Skin epidermis (tissue), 12 donors: ENCODE data around the gene PYY.
"Not testable (repeated sequence)": the region's sequence is repeated elsewhere in the genome, so short reads cannot be mapped to it uniquely, and the experiment has no call there.

Experiments used
- H3K27ac ChIP-seq, 21 experiments: fragments of 200-600 bp; sonication (generic) in 11 of 21; one replicate each; pipeline ENCODE4 v1.5.0; 2020; ENCODE audit warnings: mild to moderate bottlenecking in 3 of 21, inconsistent platforms in 2 of 21, moderate library complexity in 2 of 21
- H3K4me3 ChIP-seq, 7 experiments: fragments of 200-600 bp; sonication (generic) in 2 of 7; one replicate each; pipeline ENCODE4 v1.5.0; 2020; ENCODE audit warnings: inconsistent platforms in 2 of 7, mild to moderate bottlenecking in 2 of 7, moderate library complexity in 1 of 7

PYY gene

DNA sequence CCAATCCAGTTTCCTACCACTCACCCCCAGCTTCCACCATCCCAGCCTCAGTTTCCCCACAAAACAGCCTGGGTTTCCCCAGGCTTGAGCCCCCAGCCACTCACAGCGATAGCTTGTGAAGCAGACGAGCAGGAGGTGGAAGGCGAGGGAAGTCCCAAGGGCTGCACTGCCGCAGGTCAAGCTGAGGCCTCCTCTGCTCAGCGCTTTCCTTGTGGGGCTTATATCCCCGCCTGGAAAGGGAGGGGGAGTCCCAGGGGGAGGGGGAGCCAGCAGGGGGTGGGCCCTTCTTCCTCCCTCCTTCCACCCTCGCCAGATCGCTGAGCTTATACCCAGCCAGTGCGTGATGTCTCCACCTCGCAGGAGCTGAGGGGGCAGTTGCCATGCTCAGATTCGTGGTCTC is at the start of gene PYY:
PYY (minus strand) TSS at position 195 of the 400 bp plus-strand sequence. CDS start 457 bp downstream, outside the sequence.
- no peak within 1 kb of the TSS for H3K27ac ChIP-seq
- no peak within 1 kb of the TSS for H3K4me3 ChIP-seq

DNA sequence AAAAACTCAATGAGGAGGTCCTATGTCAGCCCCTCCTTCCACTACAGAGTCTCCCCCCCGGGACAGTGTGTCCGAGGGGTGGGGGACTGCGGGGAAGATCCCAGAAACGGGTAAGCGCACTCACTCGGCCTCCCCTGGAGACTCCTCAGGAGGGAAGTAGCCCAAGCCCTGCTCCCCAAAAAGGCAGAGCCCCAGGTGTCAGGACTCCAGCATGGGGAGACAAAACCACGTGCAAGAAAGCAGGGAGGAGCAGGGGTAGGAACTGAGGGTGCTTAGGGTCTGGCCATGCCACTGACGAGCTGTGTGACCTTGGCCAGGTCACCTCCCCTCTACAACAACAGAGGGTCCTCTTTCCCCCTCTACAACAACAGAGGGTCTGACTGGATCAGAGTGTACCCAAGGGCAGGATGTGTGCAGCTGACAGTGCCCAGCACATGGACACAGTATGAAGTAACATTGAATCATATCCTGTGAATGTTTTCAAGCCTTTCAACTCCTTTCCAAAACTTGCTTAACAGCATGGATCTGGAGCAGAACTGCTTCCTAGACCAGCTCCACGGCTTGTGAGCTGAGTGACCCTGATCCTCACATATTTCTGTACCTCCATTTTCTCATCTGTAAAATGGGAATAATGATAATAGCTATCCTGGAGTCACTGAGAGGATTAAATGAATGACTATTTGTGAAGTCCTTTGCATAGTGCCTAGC is 48.6 kb upstream of the PYY start:
- Histone ChIP-seq H3K4me3 (no peak overlapping the region), H3K27ac (peak overlapping the region in 1 of 21 experiments; percentile 45)

DNA sequence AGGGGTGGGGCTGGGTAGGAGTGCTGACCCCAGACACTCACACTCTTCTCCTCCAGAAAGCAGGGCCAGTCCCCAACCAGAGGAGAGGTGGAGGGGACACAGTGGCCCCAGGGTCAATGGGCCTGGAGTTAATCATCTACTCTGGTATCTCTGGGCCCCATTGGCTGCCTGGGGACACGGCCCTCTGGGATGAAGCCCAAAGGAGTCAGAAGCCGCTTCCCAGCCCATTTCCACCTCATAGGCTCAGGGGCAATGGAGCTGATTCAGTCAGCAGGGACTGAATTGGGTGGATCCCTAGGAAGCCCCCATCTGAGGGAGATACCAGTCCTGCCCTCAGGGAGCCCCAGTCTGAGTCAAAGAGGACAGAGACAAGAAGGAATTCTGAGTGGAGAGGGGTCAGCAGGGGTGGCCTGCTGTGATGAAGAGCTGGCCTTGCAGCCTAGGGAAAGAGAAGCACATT is 47.8 kb upstream of the PYY start:
- Histone ChIP-seq H3K27ac (peak overlapping the region in 1 of 21 experiments; percentile 45), H3K4me3 (no peak overlapping the region)

DNA sequence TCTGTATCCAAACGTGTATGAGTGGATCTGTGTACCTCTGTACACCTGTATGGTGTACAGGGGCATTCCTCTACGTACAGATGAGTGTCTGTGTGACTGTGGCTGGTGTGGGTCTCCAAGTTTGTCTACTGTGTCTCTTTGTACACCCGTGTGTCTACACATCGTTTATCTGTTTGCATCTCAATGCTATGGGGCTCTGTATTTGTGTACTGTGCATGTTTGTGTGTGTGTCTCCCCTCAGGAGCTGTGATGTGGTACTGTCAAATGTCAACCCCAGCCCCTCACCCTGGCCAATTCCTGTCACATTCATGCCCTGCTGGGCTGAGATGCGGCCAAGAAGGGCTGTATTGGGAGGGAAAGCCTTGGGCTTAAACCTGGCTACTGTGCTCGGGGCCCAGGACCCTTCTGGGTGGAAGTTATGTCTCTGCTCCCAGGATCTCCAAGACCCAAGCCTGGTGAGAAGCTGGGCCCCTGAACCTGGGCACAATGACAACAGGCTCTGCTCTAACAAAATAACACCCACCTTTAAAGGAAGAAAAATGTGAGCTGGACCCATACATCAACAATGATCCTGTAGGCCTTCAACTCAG is 47.2 kb upstream of the PYY start:
- no peak overlapping the region for H3K4me3 ChIP-seq
- no peak overlapping the region for H3K27ac ChIP-seq

DNA sequence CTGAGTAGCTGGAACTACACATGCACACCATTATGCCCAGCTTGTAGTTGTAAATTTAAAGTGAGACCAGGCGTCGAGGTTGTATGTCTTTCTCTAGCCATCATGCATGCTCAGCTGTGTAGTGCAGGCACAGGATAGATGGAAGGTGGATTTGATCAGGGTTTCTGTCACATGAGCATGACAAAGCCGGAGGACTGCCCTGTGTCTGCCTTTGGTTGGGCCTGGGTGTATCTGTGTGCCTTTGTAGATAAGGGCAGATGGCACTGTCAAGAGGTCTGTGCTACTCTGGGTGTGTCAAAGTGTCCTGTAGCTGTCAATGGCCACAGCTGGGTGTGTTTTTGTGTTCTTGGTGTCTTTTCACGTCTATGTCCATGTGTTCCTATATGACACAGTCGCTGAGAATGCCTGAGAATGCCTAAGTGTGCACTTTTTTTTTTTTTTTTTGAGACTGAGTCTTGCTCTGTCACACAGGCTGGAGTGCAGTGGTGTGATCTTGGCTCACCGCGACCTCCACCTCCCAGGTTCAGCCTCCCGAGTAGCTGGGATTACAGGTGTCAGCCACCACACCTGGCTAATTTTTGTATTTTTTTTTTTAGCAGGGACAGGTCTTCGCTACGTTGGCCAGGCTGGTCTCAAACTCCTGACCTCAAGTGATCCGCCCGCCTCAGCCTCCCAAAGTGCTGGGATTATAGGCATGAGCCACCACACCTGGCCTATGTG is 46.6 kb upstream of the PYY start:
- no peak overlapping the region for H3K4me3 ChIP-seq
- H3K27ac ChIP-seq, result no peak overlapping the region

DNA sequence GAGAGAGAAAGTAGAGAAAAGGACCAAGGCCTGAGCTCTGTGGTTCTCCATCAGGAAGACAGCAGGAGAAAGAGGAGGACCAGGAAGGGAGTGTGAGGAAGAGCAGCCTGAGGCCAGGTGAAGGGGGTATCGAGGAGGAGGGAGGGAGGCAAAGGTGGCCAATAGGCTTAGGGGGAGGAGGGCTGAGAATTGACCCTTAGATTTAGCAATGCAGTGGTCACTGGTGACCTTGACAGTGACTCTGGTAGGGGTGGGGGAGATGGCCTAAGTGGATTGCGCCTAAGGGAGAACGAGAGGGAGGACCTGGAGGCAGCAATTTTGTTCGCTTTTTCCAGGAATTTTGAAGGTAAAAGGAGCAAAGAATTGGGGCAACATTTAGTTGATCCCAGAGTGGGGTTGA is 45.3 kb upstream of the PYY start:
- Histone ChIP-seq H3K27ac (no peak overlapping the region), H3K4me3 (no peak overlapping the region)

DNA sequence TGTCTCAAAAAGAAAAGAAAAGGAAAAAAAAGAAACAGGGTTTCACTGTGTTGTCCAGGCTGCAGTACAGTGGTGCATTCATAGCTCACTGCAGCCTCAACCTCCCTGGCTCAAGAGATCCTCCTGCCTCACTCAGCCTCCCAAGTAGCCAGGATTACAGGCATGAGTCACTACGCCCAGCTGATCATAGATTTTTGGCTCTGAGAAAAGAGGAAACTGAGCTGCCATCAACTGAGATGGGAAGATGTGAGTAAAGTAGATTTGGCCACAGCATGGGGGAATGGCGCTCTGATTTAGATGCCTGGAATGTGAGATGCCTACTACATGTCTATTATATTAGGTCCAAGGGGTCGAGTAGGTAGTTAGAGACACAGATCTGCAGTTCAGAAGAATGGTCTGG is 44.8 kb upstream of the PYY start:
- no peak overlapping the region for H3K4me3 ChIP-seq
- H3K27ac ChIP-seq, result no peak overlapping the region

DNA sequence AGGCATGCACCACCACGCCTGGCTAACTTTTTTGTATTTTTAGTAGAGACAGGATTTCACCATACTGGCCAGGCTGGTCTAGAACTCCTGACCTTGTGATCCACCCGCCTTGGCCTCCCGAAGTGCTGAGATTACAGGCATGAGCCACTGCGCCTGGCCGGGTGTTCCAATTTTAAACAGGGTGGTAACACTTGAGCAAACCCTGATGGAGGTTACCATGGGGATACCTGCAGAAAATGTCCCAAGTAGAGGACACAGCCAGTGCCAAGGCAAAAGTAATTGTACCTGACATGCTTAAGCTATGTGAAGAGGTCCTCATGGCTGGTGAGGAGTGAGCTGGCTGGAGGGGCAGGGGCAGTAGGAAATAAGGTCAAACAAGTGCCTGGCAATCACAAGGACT is 43.4 kb upstream of the PYY start:
- H3K27ac ChIP-seq, H3K4me3 ChIP-seq: not testable (repeated sequence)

DNA sequence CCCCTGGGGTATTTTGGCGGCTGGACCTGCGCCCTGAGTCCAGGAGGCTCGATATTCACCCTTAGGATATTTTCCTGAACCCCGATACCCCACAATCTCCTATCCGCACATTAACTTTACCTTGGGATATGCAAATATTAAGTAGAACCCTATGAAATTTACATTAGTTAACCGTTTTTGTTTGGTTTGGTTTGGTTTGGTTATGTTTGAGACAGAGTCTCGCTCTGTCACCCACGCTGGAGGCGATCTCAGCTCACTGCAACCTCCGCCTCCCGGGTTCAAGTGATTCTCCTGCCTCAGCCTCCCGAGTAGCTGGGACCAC is 41.4 kb upstream of the PYY start:
- Histone ChIP-seq H3K4me3 (peak overlapping the region in 1 of 7 experiments; percentile 30), H3K27ac (no peak overlapping the region)

DNA sequence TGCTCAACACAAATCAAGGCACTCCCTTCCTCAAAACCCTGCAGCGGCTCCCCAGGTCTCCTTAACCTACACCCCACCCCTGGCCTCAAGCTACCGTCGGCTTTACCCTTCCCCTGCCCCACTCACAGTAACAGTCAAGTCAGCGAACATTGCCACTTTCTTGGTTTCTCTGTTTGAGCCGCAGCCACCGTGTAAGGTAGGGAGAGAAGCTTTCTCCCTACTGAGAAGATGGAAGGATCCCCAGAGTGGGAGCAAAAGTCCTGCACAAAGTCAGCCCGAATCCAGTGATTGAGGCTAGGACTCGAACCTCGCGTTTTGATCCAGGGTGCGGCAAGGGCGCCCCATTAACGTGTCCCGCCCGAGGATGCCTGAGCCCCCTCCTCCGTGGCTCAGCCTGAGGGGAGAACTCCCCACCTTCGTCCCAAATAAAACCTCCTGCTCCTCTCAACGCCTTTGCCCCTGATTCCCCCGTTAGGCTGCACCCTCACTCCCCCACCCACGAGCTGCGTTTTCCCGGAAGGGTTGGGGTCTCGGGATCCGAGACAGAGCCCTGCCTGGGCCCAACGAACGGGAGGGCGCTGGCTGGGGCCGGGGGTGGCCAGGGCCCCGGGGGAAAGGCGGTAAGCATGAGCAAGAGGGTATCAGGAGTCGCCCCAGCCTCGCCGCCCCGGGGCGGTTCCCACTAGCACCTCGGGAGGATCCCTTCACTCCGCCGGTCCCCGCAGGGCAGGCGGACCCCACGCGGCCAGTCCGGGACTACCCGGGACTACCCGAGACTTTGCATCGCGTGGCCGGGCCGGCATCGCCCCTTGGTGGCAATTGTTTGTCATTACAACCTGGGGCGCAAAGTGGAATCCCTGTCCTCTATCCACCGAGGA is 40.8 kb upstream of the PYY start:
- Histone ChIP-seq H3K4me3 (peak overlapping the region in 5 of 7 experiments; percentile 8 to 30 (median 22)), H3K27ac (peak overlapping the region in 1 of 21 experiments; percentile 19)

DNA sequence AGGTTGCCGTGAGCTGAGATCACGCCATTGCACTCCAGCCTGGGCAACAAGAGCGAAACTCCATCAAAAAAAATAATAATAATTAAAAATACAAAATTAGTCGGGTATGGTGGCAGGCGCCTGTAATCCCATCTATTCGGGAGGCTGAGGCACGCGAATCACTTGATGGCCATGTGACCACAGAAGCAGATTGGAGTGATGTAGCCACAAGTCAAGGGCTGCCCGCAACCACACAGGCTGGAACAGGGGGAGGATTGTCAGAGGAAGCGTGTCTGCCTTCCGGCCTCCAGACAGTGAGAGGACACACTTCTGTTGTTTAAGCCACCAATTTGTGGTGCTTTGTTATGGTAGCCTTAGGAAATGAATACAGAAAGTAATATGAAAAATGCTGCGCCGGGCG is 38.9 kb upstream of the PYY start:
- H3K27ac ChIP-seq, result no peak overlapping the region
- no peak overlapping the region for H3K4me3 ChIP-seq

DNA sequence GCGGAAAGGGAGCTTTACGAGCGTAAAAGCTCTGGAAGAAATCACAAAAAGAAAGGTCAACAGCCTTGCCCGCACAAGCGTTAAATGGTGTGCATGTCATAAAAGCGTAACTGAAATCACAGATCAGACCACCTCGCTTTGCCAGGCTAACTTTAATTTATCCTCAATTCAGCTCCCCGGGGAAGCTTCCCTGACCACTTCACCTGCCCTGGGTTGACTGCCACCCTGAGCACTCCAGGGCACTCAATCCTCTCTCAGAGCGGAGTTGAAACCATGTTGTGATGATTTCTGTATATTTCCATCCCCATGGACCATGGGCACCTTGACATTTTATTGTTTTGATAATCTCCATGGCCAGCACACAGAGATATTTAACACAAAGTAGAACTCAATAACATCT is 34.6 kb upstream of the PYY start:
- Histone ChIP-seq H3K27ac (no peak overlapping the region), H3K4me3 (no peak overlapping the region)

DNA sequence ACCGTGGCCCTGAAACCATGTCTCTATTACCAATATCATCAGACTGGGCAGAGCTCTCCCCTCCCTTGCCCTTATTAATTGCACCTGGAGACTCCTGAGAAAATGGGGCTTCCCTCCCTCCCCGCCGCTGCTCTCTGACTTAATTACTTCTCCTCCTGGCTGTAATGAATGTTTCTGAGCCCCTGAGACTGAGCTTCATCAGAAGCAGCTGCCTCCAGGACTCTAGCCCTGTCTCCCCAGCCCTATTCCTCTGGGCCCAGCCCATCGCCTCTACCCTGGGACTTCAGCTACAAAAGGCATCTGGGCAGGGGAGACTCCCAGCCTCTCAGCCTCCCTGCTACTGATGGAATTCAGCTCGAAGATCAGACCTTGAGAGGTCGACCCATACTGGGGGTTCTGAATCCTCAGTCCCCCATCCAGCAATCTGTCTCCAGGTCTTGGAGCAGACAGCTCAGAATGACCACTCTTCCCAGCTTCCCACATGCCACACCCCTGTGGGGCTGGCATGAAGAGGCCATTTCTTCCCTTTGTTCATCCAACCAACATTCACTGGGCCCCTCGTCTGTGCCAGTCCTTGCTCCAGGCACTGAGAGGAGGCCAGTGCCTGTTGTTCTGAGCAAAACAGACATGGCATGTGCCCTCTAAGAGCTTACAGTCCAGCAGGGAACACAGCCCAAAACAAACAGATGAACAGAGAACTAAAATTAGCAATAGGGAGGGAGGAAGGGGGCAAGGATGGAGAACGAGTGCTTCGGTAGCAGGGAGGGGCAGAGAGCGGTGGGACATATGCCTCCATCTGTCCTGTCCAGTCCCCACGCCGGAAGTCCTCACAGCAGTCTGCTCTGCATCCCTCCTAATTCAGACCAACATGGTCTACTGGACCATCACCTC is 33.6 kb upstream of the PYY start:
- Histone ChIP-seq H3K27ac (no peak overlapping the region), H3K4me3 (no peak overlapping the region)

DNA sequence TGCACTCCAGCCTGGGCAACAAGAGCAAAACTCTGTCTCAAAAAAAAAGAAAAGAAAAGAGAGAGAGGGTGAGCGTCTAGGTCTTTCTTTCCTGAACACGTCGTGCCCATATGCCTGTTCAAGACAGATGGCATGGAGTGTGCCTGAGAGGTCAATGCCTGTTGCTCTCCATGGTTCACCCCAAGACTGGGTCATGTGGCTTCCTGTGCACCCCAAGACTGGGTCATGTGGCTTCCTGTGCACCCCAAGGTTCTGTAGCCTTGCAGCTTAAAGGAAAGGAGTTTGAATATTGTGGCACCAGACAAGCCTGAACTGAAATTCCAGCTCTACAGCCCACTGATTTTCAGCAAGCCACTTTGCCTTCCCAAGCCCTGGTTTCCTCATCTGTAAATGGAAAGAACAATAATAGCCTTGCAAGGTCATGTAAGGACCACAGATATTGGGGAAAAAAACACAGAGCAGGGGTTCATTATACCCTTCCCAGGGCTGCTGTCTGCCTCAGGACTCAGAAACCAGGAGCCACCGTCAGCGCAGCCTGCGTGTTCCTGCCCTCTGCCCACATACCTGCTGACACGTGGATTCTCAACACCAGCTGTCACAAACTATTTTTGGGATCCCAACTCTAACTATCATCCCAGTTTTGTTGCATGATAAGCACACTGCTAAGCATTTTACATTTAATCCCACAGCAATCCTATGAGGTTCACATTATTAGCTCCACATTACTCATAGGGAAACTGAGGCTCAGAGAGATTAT is 32.7 kb upstream of the PYY start:
- no peak overlapping the region for H3K4me3 ChIP-seq

DNA sequence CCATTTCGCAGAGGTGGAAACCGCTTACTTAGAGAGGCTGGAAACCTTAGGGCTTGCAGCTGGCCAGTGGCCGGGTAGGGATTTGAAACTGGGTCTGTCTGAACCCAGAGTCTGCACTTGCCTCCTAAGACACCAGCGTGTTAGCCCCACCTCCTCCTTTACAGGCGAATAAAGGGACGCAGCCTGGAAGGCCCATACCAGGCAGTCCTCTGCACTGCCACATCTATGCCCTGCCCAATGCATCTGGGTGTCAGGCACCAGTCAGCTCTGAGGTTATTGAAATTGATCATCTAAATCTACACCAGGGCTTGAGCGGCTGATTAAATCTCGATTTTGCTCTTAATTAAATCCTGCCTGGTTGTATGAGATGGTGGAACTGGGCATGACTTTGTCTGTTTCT is 30.8 kb upstream of the PYY start:
- no peak overlapping the region for H3K4me3 ChIP-seq
- no peak overlapping the region for H3K27ac ChIP-seq

More for the DNA sequence above, 32.7 kb upstream of the PYY start:
- H3K27ac ChIP-seq, result no peak overlapping the region

DNA sequence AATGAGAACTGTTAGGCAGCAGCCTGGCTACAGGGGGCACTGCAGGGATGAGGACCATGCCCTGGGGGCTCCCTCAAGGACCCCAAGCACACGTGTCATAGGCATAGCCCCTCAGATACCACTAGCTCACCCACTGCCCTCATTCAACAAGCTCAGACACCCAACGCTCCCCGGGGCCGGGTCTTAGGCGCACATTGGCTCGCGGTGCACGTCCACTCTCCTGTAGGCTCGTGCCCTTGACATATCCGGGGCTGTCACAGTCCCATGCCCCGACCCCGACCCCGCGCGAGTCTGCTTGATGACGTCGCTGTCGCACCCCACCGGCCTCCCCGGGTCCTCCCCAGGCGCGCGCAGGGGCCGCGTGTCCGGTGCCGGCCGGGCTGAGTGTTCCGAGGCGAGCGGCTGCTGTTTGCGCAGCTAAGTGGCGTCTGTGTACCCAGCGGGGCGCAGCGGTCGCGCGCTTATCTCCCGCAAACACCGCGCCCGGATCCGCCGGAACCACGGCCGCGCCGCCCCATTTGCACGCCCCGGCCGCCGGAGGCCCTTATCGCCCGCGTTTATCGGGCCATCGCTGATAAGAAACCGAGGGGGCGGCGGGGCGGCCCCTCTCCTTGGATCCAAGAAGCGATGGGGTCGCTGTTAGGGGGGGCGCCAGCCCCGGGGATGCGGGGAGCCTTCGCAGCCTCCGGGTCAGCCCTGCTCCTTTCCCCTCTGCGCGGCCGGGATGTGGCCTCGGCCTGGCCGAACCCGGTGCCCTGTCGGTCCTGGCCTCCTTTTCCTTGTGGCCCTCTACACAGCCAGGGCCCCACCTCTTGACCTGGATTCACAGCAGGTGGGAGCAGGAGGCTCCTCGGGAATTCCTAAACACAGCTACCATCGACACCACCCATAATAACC is 30.0 kb upstream of the PYY start:
- H3K27ac ChIP-seq, result peak overlapping the region in 1 of 21 experiments; percentile 6

DNA sequence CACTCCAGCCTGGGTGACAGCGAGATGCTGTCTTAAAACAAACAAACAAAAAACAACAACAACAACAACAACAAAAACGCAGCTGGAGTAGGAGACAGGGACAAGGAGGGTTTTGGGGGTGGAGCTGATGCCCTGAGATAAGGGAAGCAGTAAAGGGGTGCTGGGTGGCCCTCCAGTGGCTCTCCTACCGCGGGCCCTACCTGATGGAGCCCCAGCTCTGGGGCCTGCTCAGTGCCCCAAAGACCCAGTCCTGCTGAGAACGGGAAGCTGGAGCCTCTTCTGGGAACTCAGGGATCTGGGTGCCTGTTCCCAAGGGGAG is 29.4 kb upstream of the PYY start:
- peak overlapping the region in 1 of 7 experiments; percentile 41 for H3K4me3 ChIP-seq
- no peak overlapping the region for H3K27ac ChIP-seq

More for the DNA sequence above, 30.0 kb upstream of the PYY start:
- peak overlapping the region in 6 of 7 experiments; percentile 14 to 41 (median 26) for H3K4me3 ChIP-seq
